ENCODE results near the gene CFAP206.

DNA sequence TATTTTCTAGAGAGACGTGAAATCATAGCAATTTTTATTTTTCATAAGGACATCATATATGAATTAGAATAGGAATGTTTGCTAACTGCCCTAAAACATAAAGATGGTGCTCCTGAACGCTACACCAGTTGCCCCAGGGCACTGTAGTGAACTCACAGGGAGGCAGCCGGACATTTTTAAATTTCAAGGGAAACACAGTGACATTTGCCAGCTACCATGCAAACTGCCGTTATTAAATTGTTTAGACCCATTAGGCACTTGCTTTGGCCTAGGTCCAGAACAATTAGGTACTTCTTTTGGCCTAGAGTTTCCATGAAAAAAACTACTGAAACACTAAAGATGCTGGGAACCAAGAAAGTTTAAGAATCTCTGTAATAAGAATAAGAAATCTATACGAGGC is 24.9 kb upstream of the CFAP206 start:
- TF ChIP-seq, protein P1, sequence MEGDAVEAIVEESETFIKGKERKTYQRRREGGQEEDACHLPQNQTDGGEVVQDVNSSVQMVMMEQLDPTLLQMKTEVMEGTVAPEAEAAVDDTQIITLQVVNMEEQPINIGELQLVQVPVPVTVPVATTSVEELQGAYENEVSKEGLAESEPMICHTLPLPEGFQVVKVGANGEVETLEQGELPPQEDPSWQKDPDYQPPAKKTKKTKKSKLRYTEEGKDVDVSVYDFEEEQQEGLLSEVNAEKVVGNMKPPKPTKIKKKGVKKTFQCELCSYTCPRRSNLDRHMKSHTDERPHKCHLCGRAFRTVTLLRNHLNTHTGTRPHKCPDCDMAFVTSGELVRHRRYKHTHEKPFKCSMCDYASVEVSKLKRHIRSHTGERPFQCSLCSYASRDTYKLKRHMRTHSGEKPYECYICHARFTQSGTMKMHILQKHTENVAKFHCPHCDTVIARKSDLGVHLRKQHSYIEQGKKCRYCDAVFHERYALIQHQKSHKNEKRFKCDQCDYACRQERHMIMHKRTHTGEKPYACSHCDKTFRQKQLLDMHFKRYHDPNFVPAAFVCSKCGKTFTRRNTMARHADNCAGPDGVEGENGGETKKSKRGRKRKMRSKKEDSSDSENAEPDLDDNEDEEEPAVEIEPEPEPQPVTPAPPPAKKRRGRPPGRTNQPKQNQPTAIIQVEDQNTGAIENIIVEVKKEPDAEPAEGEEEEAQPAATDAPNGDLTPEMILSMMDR (IDR thresholded peaks at IDR 0.05) = no peak
- TF ChIP-seq POLR2AphosphoS5 (IDR thresholded peaks at IDR 0.05; ENCODE audit: insufficient read depth in 1 of 2, low read depth in 1 of 2) = no peak

All from vagina (tissue), 2 donors.